PC-3 (cell line): ENCODE measurements around the gene ZNF740. TPM values are rescaled to one million over a fixed set of nuclear protein-coding genes. Genes with fewer than 3 reads are reported as not detected.

Source experiments
- ATAC-seq: fragments of 200-7000 bp; cut with Tn5 transposase; 2 replicates; pipeline ENCODE4 v1.9.1; 2020; ENCODE audit warnings: mild to moderate bottlenecking, moderate library complexity
- BruUV-seq: library from RNA; stranded (reverse); fragments of 400-500 nt; replicated peaks from 2 replicates; lab custom pipeline; 2021; lab: Mats Ljungman, UMichigan
- CTCF ChIA-PET: fragments of 300-600 bp; sonication (Branson Sonifier 250); formaldehyde crosslinking; loops from one replicate; lab custom pipeline; 2022; ENCODE audit warnings: antibody characterized with exemption; lab: Charles Lee
- POLR2A ChIA-PET: fragments of 300-600 bp; sonication (Branson Sonifier 250); formaldehyde crosslinking; loops from one replicate; lab custom pipeline; 2022; ENCODE audit warnings: antibody characterized with exemption; ENCODE audit not compliant: unreplicated experiment; lab: Charles Lee
- DNase-seq: peaks from one replicate; pipeline ENCODE4 v3.0.0-alpha.2; 2015
- H2AFZ ChIP-seq: fragments of 300-600 bp; sonication (generic); 2 replicates; pipeline ENCODE4 v1.6.0; 2016; ENCODE audit warnings: antibody characterized with exemption, low read length
- H3F3A ChIP-seq: fragments of 300-600 bp; sonication (generic); one replicate; pipeline ENCODE4 v1.6.0; 2017; ENCODE audit warnings: antibody characterized with exemption, low read length, control low read depth, mild to moderate bottlenecking; ENCODE audit not compliant: unreplicated experiment
- H3K27ac ChIP-seq: fragments of 300-600 bp; sonication (generic); 2 replicates; pipeline ENCODE4 v1.5.1; 2016; ENCODE audit warnings: mild to moderate bottlenecking, low read length
- H3K27me3 ChIP-seq: fragments of 300-600 bp; sonication (generic); 2 replicates; pipeline ENCODE4 v1.6.1; 2016; ENCODE audit warnings: low read length, mixed read lengths
- H3K36me3 ChIP-seq: fragments of 300-600 bp; sonication (generic); 2 replicates; pipeline ENCODE4 v1.6.1; 2016; ENCODE audit warnings: low read depth, mixed run types, low read length, mixed read lengths
- H3K4me1 ChIP-seq: fragments of 300-600 bp; sonication (generic); 2 replicates; pipeline ENCODE4 v1.5.1; 2016; ENCODE audit warnings: low read length; ENCODE audit not compliant: insufficient read depth
- H3K4me2 ChIP-seq: fragments of 300-600 bp; sonication (generic); 2 replicates; pipeline ENCODE4 v1.6.0; 2016; ENCODE audit warnings: low read length
- H3K4me3 ChIP-seq: fragments of 300-600 bp; sonication (generic); 2 replicates; pipeline ENCODE4 v1.5.1; 2016; ENCODE audit warnings: mild to moderate bottlenecking, low read length, mixed read lengths
- H3K79me2 ChIP-seq: fragments of 300-600 bp; sonication (generic); 2 replicates; pipeline ENCODE4 v1.6.1; 2017; ENCODE audit warnings: low read length, mixed read lengths
- H3K9ac ChIP-seq: fragments of 300-600 bp; sonication (generic); 2 replicates; pipeline ENCODE4 v1.6.0; 2016; ENCODE audit warnings: mild to moderate bottlenecking, low read length
- H3K9me2 ChIP-seq: fragments of 300-600 bp; sonication (generic); replicated peaks from 2 replicates; pipeline ENCODE4 v1.6.1; 2016; ENCODE audit warnings: mixed run types, low read length, mixed read lengths
- H3K9me3 ChIP-seq: fragments of 300-600 bp; sonication (generic); 2 replicates; pipeline ENCODE4 v1.6.1; 2016; ENCODE audit warnings: low read length, mixed read lengths
- H4K20me1 ChIP-seq: fragments of 300-600 bp; sonication (generic); 2 replicates; pipeline ENCODE4 v1.6.1; 2016; ENCODE audit warnings: low read length, mixed read lengths
- CTCF ChIP-seq: fragments of 300-600 bp; sonication (generic); conservative IDR thresholded peaks from 2 replicates; pipeline ENCODE4 v1.5.1; 2017; ENCODE audit warnings: antibody characterized with exemption, low read depth, mild to moderate bottlenecking, low read length
- EZH2 ChIP-seq: fragments of 300-600 bp; sonication (generic); IDR thresholded peaks from one replicate; pipeline ENCODE4 v1.6.1; 2017; ENCODE audit warnings: antibody characterized with exemption, mild to moderate bottlenecking, low read length; ENCODE audit not compliant: unreplicated experiment
- EZH2phosphoT487 ChIP-seq: fragments of 300-600 bp; sonication (generic); IDR thresholded peaks from 2 replicates; pipeline ENCODE4 v1.6.1; 2018; ENCODE audit warnings: mild to moderate bottlenecking, antibody characterized with exemption, low read length, borderline replicate concordance
- intact Hi-C: fragments of 100-400 bp; cut with micrococcal nuclease; formaldehyde crosslinking; loops from 2 replicates; pipeline ENCODE4 v1.9.0; 2023
- total RNA-seq: library from RNA; depleted of rRNA; stranded (reverse); fragments of >200 nt; gene quantifications from 2 replicates; pipeline ENCODE4 v1.2.3, GENCODE V29; 2014

The ZNF740 gene
- total RNA-seq, 1 experiment from 2014 or later: 12.3 TPM

DNA sequence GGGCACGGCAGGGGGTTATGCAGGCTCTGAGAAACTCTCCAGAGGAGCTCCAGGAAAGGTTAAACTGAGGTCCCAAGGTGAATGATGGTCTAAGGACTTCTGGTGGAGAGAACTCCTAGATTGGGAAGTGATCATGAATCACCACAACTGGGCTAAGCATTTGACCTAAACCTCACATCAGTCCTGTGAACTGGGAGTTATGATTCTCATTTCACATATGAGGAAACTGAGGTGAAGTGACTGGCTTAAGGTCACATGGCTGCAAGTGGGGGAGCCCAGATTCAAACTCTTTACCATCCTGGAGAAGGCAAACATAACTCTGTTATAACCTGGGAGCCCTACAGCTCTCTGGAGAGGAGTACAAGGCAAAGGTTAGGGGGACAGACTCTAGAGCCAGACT lies 47.3 kb downstream of the ZNF740 start:
- CTCF ChIA-PET: no interaction called here
- Histone ChIP-seq H3F3A (peaks cover 3% of the 10 kb centered on the region), H3K27ac (no peak overlapping the region), H2AFZ (no peak overlapping the region), H3K4me3 (no peak overlapping the region), H3K4me1 (peaks cover 53% of the 10 kb centered on the region), H3K4me2 (no peak overlapping the region), H4K20me1 (no peaks in the 10 kb centered on the region), H3K36me3 (no peaks in the 10 kb centered on the region; the same call in 1 of the 2 replicates), H3K9me2 (no peaks in the 10 kb centered on the region), H3K79me2 (peaks cover 44% of the 10 kb centered on the region), H3K9me3 (no peaks in the 10 kb centered on the region), H3K9ac (no peak overlapping the region), H3K27me3 (no peaks in the 10 kb centered on the region)
- ATAC-seq (no peak), DNase-seq (no peak)
- no TSS peak for BruUV-seq
- TF ChIP-seq CTCF (no peak), EZH2phosphoT487 (no peak), EZH2 (no peak)
- POLR2A ChIA-PET: no interaction called here
- intact Hi-C loops: no loop called here

DNA sequence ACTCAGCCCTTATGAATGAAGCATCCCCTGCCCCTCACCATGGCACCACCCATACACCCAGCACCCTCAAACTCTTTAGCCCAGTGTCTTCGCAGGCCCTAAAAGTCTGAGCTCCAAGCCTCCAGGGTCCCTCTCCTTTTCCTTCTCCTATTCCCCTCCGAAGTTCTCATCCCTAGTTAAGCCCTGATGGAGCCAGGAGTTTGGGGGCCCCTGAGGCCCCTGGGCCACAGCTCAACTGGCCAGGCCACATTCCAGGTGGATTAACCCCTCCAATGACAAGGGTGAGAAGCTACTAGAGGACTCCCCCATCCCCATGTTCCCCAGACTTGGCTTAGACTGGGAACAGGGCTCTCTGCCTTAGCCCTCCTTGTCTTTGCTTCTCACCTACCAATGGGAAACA lies 48.9 kb downstream of the ZNF740 start:
- peak overlapping the region; percentile 67 for H3K27ac ChIP-seq
- DNase-seq: no peak
- POLR2A ChIA-PET: no interaction called here
- H2AFZ ChIP-seq: no peak overlapping the region
- 0 out of 2 replicates have a peak overlapping the region, but pooled peaks have one; percentile 48 for H3K9ac ChIP-seq
- TF ChIP-seq EZH2 (no peak), EZH2phosphoT487 (no peak), CTCF (no peak)
- H3K9me2 ChIP-seq: no peaks in the 10 kb centered on the region
- peaks cover 3% of the 10 kb centered on the region for H3F3A ChIP-seq
- H3K4me3 ChIP-seq: peak overlapping the region; percentile 16; the same call in 1 of the 2 replicates
- BruUV-seq: no TSS peak
- ATAC-seq: no peak
- H4K20me1 ChIP-seq: no peaks in the 10 kb centered on the region
- peaks cover 42% of the 10 kb centered on the region for H3K79me2 ChIP-seq
- peak overlapping the region; percentile 93 for H3K4me2 ChIP-seq
- no peaks in the 10 kb centered on the region; the same call in 1 of the 2 replicates for H3K36me3 ChIP-seq
- CTCF ChIA-PET: no interaction called here
- no peaks in the 10 kb centered on the region for H3K9me3 ChIP-seq
- no peaks in the 10 kb centered on the region for H3K27me3 ChIP-seq
- intact Hi-C loops: no loop called here
- H3K4me1 ChIP-seq: peaks cover 59% of the 10 kb centered on the region

DNA sequence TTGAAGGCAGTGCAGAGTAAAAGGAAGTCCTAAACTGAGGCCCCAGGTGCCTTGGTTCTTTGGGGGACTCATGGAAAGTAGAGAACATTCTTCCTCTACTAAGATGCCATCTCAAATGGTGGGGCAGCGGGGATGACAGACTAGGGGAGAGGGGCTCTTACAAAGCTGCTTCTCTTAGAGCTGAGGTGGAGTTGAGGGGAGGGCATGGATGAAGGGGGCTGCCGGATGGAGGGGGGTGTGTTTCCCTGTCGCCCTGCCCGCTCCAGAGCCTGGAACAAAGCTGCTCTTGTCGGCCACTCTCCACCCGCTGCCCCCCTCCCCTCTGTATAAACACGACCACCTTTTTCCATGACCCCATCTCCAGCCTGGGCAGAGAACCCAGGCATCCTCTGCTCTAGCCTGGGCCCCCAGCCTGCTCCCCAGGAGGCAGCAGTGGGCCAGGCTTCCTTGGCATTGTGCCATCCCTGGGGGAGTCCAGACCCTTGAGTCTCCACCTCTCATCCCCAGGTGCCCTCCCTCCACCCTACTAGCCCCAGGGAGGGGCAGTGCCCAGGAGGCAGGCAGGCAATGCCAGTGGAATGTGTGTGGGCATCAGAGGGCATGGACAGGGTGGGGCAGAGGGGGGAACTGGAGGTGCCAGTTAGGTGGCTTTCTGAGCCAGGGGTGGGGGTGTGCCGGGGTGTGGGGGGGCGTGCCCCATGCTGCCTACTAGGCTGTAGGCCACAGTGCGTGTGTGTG lies 49.8 kb downstream of the ZNF740 start:
- TF ChIP-seq EZH2phosphoT487: no peak
- TF ChIP-seq EZH2: no peak
- TF ChIP-seq CTCF: no peak
- H3K27me3 ChIP-seq: no peaks in the 10 kb centered on the region
- peak overlapping the region; percentile 48 for H3K9ac ChIP-seq
- no peaks in the 10 kb centered on the region; the same call in 1 of the 2 replicates for H3K36me3 ChIP-seq
- ChIA-PET POLR2A (no interaction called here), CTCF (no interaction called here)
- H3K9me3 ChIP-seq: no peaks in the 10 kb centered on the region
- H3K79me2 ChIP-seq: peaks cover 42% of the 10 kb centered on the region
- H3K9me2 ChIP-seq: no peaks in the 10 kb centered on the region
- H3K27ac ChIP-seq: peak overlapping the region; percentile 67
- no peak overlapping the region for H2AFZ ChIP-seq
- DNase-seq (peak; percentile 90), ATAC-seq (peak; percentile 11)
- H3K4me2 ChIP-seq: peak overlapping the region; percentile 93
- peak overlapping the region; percentile 76 for H3K4me3 ChIP-seq
- intact Hi-C loops: no loop called here
- no TSS peak for BruUV-seq
- no peaks in the 10 kb centered on the region for H4K20me1 ChIP-seq
- H3K4me1 ChIP-seq: peaks cover 50% of the 10 kb centered on the region
- H3F3A ChIP-seq: peaks cover 3% of the 10 kb centered on the region
